Vagina (tissue), 2 donors: ENCODE data around the gene CADM1. TPM values are rescaled to one million over a fixed set of nuclear protein-coding genes. Genes with fewer than 3 reads are reported as not detected.

Experiments
- DNase-seq, 2 donors: peaks; one replicate each; pipeline ENCODE4 v3.0.0-alpha.2; 2017; ENCODE audit errors: extremely low spot score in 2 of 2
- H3K27ac ChIP-seq: fragments of 200-600 bp; sonication (generic); one replicate; pipeline ENCODE4 v1.5.1; 2019
- H3K27me3 ChIP-seq: fragments of 200-600 bp; sonication (generic); one replicate; pipeline ENCODE4 v1.5.1; 2019
- H3K36me3 ChIP-seq, 2 donors: fragments of 200-600 bp; sonication (generic); one replicate each; pipeline ENCODE4 v1.5.1; 2017 to 2019
- H3K4me1 ChIP-seq: fragments of 200-600 bp; sonication (generic); one replicate; pipeline ENCODE4 v1.5.1; 2019
- H3K4me3 ChIP-seq, 2 donors: fragments of 200-600 bp; sonication (generic); 1 replicate in 1 of 2; 2 replicates in 1 of 2; pipeline ENCODE4 v1.5.1; 2016 to 2019
- H3K9me3 ChIP-seq: fragments of 200-600 bp; sonication (generic); one replicate; pipeline ENCODE4 v1.5.1; 2019
- POLR2A ChIP-seq, 2 donors: fragments of 450-650 bp; IDR thresholded peaks; one replicate each; pipeline ENCODE4 v1.6.1; 2017; ENCODE audit warnings: antibody characterized with exemption in 2 of 2, mild to moderate bottlenecking in 2 of 2, moderate library complexity in 2 of 2
- POLR2AphosphoS5 ChIP-seq, 2 donors: sonication (generic); formaldehyde crosslinking; IDR thresholded peaks; one replicate each; pipeline ENCODE4 v1.9.0; 2017; ENCODE audit warnings: antibody characterized with exemption in 2 of 2, mild to moderate bottlenecking in 2 of 2, low read depth in 1 of 2; ENCODE audit not compliant: insufficient read depth in 1 of 2
- intact Hi-C: fragments of 100-400 bp; cut with DNase I; formaldehyde crosslinking; loops from one replicate; pipeline ENCODE4 v1.15.1; 2023
- total RNA-seq: library from RNA; depleted of rRNA; stranded (reverse); fragments of >200 nt; gene quantifications from one replicate; pipeline ENCODE4 v1.2.3, GENCODE V29; 2016
- TF ChIP-seq, protein P1 (sequence below), 3 experiments: fragments of 450-650 bp in 2 of 3; fragments of 200-600 bp in 1 of 3; sonication (generic) in 1 of 3; IDR thresholded peaks; one replicate each; pipeline ENCODE4 v1.5.1; 2017 to 2019; ENCODE audit warnings: antibody characterized with exemption in 3 of 3, mild to moderate bottlenecking in 2 of 3, moderate library complexity in 2 of 3

CADM1 gene
- total RNA-seq, 1 donor from 2014 or later = 37.1 TPM

DNA sequence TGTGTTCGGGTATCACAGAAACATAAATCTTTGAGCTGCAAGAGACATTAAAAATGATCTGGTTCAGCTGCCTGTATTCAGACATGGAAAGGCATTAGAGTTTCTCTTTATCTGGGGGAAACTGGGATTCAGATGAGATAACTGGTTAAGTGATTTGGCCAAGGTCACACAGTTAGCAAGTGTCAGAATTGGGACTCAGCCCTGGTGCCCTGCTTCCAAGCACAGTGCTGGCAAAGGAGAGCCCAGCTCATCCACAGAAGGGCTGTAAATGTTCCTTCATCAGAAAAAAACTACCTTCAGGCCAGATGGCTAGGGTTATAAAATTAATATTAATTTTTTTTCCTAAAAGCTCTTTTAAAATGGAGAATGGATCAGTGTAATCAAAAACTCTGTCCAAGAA, 20.4 kb upstream of the CADM1 start:
- no peaks in the 10 kb centered on the region for H3K36me3 ChIP-seq
- intact Hi-C loops = no loop called here
- TF ChIP-seq, protein P1, sequence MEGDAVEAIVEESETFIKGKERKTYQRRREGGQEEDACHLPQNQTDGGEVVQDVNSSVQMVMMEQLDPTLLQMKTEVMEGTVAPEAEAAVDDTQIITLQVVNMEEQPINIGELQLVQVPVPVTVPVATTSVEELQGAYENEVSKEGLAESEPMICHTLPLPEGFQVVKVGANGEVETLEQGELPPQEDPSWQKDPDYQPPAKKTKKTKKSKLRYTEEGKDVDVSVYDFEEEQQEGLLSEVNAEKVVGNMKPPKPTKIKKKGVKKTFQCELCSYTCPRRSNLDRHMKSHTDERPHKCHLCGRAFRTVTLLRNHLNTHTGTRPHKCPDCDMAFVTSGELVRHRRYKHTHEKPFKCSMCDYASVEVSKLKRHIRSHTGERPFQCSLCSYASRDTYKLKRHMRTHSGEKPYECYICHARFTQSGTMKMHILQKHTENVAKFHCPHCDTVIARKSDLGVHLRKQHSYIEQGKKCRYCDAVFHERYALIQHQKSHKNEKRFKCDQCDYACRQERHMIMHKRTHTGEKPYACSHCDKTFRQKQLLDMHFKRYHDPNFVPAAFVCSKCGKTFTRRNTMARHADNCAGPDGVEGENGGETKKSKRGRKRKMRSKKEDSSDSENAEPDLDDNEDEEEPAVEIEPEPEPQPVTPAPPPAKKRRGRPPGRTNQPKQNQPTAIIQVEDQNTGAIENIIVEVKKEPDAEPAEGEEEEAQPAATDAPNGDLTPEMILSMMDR (IDR thresholded peaks at IDR 0.05) = no peak
- TF ChIP-seq POLR2AphosphoS5 (IDR thresholded peaks at IDR 0.05; ENCODE audit: insufficient read depth in 1 of 2, low read depth in 1 of 2) = no peak
- no peak for TF ChIP-seq POLR2A (IDR thresholded peaks at IDR 0.05)

DNA sequence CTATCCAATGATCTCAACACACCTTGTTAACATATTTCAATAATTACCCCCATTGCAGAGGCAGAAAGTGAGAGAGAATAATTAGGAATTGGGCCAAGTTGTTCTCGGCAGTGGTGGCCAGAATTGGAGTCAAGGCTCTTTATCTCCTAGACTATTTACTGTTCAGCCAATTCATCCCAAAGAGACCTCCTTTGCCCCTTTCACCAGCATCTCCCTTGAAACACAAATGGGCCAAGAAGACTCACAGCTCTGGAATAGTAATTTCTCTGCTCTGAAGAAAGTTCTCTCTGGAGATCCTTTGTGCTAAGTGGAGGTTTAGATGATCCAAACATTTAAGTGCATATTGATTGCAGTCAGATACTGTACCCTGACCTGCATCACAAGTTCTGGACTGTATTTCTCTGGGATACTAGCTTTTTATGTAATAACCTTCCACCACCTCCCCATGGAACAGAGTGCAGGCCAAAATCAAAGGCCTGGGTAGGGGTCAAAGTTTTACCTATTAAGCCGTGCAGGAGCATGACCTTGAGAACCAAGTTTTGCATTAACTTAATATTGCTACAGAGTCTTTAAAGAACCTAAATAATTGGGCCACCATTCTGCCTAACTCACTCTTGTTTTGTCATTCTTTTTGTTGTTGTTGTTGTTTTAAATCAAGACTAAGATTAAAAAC, 19.6 kb upstream of the CADM1 start:
- Histone ChIP-seq H3K27ac (no peak overlapping the region), H3K9me3 (no peaks in the 10 kb centered on the region), H3K27me3 (no peaks in the 10 kb centered on the region), H3K4me1 (no peaks in the 10 kb centered on the region), H3K4me3 (no peak overlapping the region), H3K36me3 (no peaks in the 10 kb centered on the region)
- no peak for DNase-seq
- TF ChIP-seq, protein P1 (IDR thresholded peaks at IDR 0.05) = no peak
- TF ChIP-seq POLR2A (IDR thresholded peaks at IDR 0.05) = no peak
- no peak for TF ChIP-seq POLR2AphosphoS5 (IDR thresholded peaks at IDR 0.05; ENCODE audit: insufficient read depth in 1 of 2, low read depth in 1 of 2)
- intact Hi-C loops = no loop called here

More for the DNA sequence above, 20.4 kb upstream of the CADM1 start:
- Histone ChIP-seq H3K4me3 (no peak overlapping the region), H3K9me3 (no peaks in the 10 kb centered on the region), H3K27me3 (no peaks in the 10 kb centered on the region), H3K27ac (no peak overlapping the region), H3K4me1 (no peaks in the 10 kb centered on the region)
- no peak for DNase-seq

DNA sequence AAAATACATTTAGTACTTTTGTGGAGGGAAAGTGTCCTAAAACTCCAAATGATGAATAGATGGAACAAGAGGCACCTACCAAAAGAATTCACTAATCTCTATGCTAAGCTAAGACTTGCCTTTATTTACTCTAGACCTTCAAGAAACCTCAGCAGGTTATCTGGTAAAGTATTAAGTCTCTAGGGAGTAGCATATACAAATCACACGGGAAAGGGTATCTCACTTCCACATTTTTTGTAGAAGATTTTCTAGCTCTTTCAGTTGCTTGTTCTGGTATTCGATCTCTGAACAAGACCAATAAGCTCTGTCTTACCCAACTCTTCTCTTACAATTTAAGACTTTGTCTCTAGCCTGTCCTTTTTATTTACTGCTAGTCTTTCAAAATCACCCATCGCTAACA, 18.1 kb upstream of the CADM1 start:
- H3K27ac ChIP-seq = no peak overlapping the region
- no peaks in the 10 kb centered on the region for H3K27me3 ChIP-seq
- no peak for DNase-seq
- H3K36me3 ChIP-seq = no peaks in the 10 kb centered on the region
- H3K4me3 ChIP-seq = no peak overlapping the region
- no peaks in the 10 kb centered on the region for H3K4me1 ChIP-seq
- intact Hi-C loops = no loop called here
- no peaks in the 10 kb centered on the region for H3K9me3 ChIP-seq
- TF ChIP-seq POLR2AphosphoS5 (IDR thresholded peaks at IDR 0.05; ENCODE audit: insufficient read depth in 1 of 2, low read depth in 1 of 2) (no peak), POLR2A (IDR thresholded peaks at IDR 0.05) (no peak)
- TF ChIP-seq, protein P1 (IDR thresholded peaks at IDR 0.05) = no peak

DNA sequence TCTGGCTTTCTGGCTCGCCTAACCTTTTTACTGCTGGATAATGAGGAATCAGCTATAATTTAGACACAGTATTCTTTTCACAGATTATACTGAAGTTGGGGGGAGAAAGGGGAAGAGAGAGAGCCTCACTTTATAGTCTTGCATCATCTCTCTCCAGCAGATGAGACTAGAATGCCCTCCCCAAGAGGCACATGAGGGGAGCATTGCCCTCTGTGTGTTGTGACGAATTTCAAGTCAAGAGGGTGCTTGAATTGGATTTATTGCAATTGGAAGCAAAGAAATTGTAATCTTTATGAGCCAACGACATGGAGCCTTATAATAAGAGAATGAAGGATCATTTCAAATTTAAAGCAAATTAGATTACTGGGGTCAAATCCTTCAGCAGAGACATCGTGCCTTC, 17.6 kb upstream of the CADM1 start:
- intact Hi-C loops = no loop called here
- H3K9me3 ChIP-seq = no peaks in the 10 kb centered on the region
- H3K27ac ChIP-seq = no peak overlapping the region
- no peak overlapping the region for H3K4me3 ChIP-seq
- no peaks in the 10 kb centered on the region for H3K27me3 ChIP-seq
- DNase-seq = no peak
- no peaks in the 10 kb centered on the region for H3K4me1 ChIP-seq
- TF ChIP-seq POLR2AphosphoS5 (IDR thresholded peaks at IDR 0.05; ENCODE audit: insufficient read depth in 1 of 2, low read depth in 1 of 2) (no peak), POLR2A (IDR thresholded peaks at IDR 0.05) (no peak)
- TF ChIP-seq, protein P1 (IDR thresholded peaks at IDR 0.05) = no peak
- H3K36me3 ChIP-seq = no peaks in the 10 kb centered on the region

DNA sequence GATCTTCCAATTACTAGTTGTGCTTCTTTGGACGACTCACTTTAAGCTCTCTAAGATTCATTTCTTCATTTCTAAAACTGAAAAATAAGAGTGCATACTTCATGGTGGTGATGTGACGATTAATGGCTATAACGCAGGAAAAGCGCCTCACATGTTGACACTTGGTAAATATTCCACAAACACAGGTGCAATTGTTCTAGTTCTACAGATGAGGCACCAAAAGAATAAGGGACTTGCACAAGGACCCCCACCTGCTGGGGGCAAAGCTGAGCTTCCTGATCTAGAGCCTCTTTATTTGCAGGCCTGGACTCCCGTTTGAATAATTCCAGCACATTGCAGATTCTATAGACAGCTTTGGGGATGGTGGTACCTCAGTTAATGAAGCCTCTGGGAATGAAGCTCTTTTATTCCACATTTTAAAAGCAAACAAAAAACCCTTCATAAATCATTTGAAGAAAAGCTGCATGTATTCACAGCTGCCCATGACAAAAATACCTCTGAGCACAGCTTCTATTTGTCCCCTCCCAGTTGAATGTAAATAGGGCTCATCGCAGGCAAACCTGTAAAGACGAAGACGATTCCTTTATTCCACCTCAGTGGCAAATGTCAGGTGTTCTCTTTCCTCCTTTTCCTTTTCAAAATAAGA, 14.9 kb upstream of the CADM1 start:
- intact Hi-C loops = no loop called here
- Histone ChIP-seq H3K27ac (no peak overlapping the region), H3K36me3 (no peaks in the 10 kb centered on the region), H3K9me3 (no peaks in the 10 kb centered on the region), H3K4me3 (no peak overlapping the region), H3K4me1 (no peaks in the 10 kb centered on the region), H3K27me3 (no peaks in the 10 kb centered on the region)
- no peak for DNase-seq
- no peak for TF ChIP-seq POLR2A (IDR thresholded peaks at IDR 0.05)
- TF ChIP-seq, protein P1 (IDR thresholded peaks at IDR 0.05) = no peak
- TF ChIP-seq POLR2AphosphoS5 (IDR thresholded peaks at IDR 0.05; ENCODE audit: insufficient read depth in 1 of 2, low read depth in 1 of 2) = no peak
